ENCODE data around the gene TIGD4.
A peak's percentile ranks its signal among the peaks of the same experiment; 100 is the strongest.

TIGD4 gene

DNA sequence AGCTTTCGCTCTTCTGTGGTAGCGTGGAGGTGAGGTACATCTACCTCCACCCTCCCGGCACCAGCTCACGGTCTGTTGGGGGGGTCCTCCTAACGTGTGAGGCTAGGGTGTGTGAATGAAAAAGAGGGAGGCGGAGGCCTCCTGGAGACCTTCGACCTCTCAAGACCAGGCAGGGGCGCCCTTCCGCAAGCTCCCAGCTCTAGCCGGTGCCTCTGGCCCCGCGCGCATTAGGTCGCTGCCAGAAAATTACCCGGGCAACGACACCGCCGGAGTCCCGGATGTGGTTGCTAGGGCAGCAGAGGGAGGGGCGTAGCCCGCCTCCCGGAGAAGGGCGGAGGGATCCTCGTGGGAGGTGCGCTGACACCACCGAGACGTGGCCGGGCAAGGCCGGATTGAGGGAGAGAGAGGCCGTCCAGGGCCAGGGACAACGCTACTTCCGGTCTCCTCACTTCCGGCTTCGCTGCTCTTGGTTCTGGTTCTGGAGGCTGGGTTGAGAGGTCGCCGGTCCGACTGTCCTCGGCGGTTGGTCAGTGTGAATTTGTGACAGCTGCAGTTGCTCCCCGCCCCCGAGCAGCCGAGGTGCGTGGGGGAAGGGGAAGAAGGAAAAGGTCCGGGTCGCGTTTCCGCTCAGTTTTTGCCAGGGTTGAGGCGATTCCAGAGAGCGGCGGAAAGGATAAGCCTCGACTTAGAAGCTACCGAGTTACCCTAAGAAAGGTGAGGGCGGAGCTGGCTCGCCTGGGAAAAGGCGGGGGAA is at the start of gene TIGD4, which contains the start of gene ARFIP1:
Gene TIGD4, minus strand, starts transcription at position 218 of the 754 bp plus-strand sequence. CDS start 8,726 bp downstream, outside the sequence.
Gene ARFIP1, plus strand, starts transcription at position 442 of the 754 bp plus-strand sequence. CDS start 49,680 bp downstream, outside the sequence.
- peak; percentile 93 for DNase-seq

DNA sequence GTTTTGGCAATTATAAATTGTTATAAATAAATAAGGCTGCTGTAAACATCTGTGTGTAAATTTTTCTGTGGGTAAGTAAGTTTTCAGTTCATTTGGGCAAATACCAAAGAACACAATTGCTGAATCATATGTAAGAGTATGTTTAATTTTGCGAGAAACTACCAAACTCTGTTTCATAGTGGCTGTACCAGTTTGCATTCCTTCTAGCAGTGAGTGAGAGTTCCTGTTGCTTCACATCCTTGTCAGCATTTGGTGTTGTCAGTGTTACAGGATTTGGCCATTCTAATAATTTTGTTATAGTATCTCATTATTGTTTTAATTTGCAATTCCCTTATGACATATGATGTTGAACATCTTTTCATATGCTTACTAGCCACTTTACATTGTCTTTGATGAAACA is 48.6 kb upstream of the TIGD4 start:
- no peak for DNase-seq

DNA sequence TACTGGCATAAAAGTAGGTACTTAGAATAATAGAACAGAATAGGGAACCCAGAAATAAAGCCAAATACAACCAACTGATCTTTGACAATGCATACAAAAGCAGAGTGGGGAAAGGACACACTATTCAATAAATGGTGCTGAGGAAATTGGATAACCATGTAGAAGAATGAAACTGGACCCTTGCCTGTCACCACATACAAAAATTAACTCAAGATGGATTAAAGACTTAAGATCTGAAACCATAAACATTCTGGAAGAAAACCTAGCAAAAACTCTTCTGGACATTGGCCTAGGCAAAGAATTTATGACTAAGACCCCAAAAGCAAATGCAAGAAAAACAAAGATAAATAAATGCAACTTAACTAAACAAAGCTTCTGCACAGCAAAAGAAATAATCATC is 45.8 kb upstream of the TIGD4 start:
- no peak for DNase-seq

DNA sequence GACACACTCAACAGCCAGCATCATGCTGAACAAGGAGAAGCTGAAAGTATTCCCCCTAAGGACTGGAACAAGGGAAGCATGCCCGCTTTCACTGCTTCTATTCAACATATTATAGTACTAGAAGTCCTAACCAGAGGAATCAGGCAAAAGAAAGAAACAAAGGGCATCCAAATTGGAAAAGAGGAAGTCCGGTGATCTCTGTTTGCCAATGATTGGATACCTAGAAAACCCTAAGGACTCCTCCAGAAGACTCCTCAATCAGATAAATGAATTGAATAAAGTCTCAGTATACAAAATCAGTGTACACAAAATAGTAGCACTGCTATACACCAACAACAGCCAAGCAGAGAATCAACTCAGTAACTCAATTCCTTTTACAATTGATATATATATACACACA is 45.0 kb upstream of the TIGD4 start:
- no peak for DNase-seq

DNA sequence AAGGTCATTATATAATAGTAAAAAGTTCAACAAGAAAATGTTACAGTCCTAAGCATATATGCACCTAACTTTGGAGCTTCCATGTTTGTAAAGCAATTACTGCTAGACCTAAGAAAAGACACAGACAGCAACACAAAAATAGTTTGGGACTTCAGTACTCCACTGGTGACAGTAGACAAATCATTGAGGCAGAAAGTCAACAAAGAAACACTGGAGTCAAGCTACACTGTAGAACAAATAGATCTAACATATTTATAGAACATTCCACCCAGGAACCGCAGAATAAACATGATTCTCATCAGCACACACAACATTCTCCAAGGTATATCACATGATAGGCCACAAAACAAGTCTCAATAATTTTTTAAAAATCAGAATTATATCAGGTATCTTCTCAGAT is 42.8 kb upstream of the TIGD4 start:
- no peak for DNase-seq

DNA sequence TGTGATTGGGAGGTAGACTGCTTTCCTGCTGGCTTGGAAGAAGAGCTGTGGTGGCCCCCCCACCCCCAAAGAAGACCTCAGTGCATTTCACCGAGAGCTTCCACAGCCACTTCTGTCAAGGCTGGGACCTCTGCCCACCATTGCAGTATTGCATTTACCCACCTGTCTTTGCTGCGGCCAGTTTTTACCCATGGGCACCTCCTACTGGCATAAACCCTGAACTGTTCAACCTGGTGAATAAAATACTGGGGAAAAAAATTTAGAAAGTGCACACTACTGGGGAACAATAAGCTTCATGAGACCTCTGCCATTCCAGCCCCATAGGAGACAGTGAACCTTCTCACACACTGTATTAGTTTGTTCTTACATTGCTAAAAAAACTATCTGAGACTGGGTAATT is 40.5 kb upstream of the TIGD4 start:
- no peak for DNase-seq

DNA sequence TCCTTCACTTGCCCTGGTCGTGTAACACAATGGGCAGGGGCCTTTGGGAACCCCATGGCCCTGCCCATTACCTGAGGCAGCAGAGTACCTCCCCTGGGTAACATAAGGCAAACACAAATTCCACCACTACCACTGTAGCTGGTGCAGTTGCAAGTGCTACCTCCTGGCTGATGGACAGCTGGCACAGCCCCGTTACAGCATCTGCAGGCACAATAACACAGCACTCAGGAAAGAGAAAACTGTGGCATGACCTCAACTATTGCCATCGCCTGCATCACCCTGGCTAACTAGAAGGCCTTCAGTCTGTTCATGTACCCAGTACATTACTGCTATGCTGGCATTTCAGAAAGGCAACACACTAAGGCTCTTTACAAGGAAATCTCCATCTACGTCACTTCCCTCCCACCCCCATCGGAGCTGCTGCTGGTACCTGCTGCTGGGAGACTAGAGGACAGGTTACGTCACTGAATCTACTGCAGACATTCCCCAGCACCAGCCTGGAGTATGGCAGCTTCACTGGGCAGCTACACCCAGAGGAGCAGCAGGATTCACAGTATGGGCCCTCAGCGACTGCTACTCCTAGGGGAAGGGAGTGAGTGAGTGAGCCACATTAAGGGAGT is 39.6 kb upstream of the TIGD4 start:
- DNase-seq = no peak

DNA sequence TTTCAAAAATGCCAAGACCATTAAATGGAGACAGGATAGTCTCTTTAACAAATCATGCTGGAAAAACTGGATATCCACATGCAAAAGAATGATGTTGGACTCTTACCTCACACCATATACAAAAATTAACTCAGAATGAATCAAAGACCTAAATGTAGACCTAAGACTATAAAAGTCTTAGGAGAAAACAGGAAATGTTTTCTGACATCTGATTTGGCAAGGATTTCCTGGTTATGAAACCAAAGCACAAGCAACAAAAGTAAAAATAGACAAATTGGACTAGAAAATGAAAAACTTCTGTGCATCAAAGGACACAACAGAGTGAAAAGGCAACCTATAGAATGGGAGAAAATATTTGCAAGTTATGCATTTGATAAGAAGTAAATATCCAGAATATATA is 37.8 kb upstream of the TIGD4 start:
- DNase-seq = no peak

DNA sequence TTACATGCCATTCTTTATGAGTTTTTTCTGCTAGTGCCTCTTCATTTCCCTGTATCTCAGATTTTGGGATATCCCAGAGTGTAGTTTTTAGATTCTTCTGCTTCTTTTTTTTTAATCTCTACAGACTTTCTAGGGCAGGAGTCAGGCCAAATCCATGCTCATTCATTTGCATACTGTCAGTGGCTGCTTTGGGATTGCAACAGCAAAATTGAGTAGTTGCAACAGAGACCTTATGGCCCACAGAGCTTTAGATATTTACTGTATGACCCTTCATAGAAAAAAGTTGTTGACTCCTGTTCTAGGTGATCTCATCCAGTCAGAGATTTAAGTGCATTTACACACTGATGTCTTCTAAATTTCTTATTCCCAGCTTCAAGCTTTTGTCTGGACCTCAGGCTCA is 35.5 kb upstream of the TIGD4 start:
- DNase-seq = no peak

DNA sequence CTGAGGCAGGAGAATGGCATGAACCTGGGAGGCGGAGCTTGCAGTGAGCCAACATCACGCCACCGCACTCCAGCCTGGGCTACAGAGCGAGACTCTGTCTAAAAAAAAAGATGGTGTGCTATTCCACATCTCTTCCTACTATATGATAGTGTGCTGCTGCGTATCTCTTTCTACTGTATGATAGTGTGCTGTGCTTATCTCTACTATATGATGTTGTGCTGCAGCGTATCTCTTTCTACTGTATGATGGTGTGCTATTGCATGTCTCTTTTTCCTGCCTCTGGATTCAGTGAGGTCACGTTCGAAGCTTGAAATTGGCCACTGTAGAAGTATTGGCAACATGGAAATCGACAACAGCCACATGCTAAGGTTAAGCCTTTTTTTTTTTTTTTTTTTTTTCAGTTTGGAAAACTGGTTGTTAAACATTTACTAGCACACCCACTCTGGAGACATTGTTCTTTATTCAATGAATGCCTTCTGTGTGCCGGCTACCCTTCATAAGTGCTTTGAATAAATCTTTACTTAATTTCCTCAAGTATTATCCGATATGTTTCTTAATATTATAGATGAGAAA is 31.3 kb upstream of the TIGD4 start:
- DNase-seq = no peak

DNA sequence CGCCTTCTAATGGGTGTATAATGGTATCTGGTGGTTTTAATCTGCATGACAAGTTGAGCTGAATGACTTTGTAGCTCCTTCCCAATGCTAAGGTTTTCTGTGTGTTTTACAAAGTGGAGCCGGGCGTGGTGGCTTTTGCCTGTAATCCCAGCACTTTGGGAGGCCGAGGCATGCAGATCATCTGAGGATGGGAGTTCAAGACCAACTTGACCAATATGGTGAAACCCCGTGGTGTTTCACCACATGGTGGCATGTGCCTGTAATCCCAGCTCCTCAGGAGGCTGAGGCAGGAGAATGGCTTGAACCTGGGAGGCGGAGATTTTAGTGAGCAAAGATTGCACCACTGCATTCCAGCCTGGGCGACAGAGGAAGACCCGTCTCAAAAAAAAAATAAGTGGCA is 29.1 kb upstream of the TIGD4 start:
- no peak for DNase-seq

DNA sequence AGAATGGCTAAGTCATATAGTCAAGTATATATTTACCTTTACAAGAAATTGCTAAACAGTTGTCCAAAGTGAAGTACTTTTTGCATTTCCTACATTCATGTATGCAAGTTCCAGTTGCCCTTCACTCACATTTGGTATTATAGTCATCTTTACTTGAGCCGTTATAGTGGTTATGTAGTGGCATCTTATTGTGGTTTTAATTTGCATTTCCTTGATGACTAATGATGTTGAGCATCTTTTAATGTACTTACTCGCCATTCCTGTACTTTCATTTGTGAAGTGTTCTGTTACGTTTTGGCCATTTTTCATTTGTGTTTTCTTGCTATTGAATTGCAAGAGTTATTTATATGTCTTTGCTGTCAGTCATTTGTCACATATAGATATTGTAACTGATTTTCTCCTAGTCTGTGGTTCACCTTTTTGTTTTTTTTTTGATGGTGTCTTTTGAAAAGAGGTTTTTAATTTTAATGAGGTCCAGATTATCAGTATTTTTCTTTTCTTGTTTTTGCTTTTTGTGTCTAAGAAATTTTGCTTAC is 27.8 kb upstream of the TIGD4 start:
- no peak for DNase-seq

DNA sequence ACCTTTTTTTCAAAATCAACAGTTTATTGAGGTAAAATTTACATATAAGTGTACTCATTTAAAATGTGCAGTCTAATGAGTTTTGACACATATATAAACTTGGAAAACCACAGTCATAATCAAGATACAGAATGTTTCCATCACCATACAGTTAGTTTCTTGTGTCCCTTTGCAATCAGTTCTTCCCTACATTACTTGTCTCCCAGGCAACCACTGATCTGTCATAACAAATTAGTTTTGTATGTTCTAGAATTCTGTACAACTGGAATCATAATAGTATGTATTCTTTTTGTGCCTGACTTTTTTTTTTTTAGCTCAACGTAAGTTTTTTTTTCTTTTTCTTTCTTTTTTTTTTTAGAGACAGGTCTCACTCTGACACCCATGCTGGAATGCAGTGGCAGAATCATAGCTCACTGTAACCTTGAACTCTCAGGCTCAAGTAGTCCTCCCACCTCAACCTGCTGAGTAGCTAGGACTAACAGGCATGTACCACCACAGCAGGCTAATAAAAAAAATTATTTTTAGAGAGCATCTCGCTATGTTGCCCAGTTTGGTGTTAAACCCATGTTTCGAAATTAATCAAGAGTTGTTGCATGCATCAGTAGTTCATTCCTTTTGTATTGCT is 27.1 kb upstream of the TIGD4 start:
- no peak for DNase-seq

DNA sequence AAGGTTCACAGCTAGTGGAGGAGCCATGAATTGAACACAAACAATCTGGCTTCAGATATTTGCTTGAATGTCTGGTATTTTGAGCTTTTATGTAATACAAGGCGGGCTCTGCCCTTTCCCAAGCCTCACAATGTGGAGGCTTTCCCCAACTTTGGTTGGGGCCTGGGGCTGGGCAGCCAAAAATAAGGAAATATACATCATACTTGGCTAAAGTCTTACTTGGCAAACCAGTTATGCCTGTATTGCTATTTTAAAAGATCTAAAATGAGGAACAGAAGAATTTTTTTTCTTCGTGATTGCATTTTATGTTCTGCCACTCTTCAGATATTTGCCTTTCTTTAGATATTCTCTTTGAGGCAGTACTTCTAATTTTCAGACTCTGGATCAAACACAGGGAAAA is 26.3 kb upstream of the TIGD4 start:
- no peak for DNase-seq

DNA sequence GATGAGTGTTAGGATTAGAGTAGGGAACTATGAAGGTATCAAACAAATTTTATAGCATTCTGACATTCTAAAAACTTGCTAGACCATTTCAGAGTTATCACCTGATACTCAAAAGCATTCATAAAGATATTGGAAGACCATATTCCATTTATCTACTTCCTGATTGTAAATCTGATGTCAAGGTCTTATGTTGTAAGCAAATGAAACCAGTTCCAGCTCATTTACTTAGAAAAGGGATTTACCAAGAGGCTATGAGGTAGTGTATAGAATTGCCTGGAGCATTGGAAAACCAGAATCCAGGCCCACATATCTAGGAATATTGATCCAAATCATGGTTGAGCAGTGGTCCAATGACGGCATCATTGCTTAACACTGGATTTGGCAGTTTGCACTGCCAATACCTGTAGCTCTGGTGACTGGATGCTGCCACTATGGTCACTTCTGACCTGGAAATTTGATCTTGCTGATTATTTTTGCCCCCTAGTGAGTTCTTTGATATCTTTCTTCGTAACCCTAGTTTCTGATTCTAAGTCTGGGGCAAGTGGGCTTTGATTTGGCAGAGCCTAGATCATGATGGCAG is 25.6 kb upstream of the TIGD4 start:
- DNase-seq = no peak

DNA sequence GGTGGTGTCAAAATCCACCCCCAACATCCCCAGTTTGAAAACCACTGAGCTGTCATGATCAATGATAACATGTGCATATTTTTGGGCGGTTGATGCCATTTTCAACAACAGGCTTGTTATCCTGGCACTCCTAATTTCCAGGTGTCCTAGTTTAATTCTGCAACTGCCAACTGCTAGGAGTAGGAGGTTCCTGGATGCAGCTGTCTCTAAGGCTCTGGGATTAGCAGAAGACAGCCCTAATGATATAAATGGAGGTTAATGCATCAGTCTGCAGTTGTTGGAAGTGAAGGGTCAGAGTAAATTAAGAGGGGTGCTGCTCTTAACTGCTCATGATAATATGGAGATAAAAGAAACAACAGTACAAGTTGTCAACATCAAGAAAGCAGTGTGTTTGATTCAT is 24.0 kb upstream of the TIGD4 start:
- DNase-seq = no peak

DNA sequence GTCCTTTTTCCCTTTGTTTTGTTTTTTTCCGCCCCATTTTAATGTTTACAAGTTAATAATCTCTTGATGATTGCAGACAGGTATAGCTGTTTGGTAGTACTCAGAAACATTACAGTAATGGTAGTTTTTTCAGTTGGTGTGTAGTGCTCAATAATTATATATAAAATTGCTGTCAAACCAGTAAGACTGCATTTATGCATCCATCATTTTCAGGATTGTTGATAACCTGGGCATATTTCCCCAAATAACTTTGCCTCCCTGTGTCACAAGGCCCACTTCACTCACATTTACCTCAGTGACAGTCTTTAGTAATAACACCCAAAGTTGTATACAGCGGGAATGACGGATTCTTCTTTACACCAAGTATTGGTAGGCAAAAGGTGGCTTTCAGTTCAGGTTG is 16.4 kb upstream of the TIGD4 start:
- DNase-seq = no peak

DNA sequence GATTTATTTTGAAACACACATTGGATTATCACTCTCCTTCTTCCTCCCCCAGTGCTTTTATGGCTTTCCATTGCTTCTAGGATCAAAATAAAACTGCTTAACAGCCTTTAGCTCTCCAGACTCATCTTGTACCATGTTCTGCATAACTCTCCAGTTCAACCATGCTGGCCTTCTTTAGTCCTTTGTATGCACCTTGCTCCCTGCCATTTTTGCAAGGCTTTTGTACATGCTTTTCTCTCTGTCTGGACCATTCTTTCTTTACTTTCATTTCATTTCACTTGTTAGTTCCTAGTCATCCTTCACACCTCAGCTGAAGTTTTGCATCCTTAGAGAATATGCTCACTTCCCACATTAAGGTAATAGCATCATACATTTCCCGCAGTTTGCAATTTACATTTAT is 7.1 kb upstream of the TIGD4 start:
- no peak for DNase-seq

DNA sequence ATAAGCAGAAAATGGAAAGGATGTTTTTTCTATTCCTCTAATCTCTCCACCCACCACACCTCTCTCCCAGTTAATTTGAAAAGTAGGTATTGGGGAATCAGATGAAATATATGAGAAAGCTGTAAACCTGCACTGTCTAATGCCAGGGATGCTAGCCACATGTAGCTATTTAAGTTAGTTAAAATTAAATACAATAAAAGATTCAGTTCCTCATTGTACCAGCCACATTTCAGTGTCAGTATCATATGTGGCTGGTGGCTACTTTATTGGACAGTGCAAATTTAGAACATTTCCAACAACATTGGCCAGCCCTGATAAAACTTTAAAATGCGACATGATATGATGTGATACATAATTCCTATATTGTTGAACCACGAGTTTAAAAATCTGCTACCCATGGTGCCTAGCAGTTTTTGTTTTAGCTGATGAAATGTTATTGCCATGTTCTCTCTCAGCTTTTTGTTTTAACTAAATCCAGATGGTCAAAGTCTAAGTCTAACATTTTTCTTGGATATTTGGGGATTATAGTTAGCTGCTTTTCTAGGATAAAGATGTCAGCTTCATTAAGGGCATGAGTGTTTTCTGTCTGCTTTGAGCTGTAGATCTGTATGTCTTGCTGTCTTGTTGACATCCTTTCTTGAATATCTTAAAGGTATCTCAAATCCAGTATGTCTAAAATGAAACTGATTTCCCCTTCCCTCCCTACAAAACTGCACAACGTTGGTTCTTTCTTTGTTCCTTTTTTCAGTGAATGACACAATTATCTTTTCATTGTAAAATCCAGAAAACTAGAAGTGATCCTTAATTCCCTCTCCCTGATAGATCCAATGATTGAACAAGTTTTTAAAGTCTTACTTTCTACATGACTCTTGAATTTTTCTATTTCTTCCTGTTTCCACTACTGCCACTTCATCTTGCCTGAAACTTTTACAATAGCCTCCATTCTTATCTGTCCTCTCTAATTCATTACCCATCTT is 6.4 kb upstream of the TIGD4 start:
- no peak for DNase-seq

DNA sequence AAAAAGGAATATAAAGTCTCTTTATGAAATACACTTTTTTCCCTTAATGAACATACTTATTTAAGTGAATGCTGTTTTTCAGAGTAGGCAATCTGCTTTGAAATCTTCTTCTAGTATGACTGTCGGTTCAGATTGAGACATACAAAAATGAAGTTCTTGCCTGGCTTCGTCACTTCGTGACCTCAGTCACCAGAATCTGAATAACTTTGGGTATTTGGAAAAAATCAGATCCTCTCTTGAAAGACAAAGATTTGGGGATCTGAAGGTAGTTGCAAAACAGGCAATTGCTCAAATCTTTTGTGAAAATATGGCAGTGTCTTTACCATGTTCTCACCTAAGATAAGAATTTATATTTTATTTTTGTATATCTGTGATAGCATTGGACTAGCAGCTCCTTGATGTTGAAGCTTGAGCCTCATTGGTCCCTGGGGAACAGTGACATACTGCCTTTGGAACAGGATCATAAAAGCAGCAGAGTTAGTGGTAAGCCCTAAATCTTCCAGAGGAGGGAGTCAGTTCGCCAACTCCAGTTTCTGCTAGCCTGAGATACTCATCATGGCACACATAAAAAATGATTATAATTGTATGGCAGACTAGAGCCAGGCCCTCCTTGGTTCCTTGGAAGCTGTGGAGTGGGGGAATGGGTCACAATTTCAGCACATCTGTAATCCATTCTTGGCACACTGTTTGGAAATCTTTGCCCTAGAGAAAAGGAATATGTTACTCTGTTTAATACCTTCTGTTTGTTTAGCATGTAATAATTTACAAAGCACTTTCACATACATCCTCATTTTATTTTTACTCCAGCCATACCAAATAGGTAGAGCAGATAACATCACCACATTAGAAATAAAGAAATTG is 5.2 kb upstream of the TIGD4 start:
- DNase-seq = no peak

DNA sequence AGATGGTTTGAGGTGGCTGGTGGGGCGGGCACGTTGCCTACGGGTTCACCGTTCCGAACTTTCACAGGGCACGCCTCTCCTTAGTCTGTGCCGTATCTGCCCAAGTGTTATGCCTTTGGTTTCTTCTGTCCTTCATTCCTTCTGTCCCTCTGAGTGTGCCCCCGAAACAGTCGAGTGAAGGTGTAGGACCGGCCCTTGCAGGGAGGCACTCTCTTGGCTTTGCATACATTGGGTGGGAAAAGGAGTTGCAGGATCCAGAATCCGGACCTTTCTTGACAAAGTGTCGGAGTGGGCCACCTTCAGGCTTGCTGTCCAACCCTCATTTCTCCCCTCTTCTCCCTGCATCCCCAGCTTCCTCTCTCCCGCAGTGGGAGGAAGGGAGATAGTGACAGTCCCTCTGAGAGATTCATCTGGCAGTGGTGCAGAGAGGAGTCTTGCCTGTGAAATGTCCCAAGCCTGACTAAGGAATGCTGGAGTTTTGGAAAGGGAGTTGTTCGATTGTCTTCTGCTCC is 793 bp upstream of the TIGD4 start:
- no peak for DNase-seq

Data from kidney glomerular epithelial cell (primary cell).